ENCODE data around the gene DCST2.

The DCST2 gene

DNA sequence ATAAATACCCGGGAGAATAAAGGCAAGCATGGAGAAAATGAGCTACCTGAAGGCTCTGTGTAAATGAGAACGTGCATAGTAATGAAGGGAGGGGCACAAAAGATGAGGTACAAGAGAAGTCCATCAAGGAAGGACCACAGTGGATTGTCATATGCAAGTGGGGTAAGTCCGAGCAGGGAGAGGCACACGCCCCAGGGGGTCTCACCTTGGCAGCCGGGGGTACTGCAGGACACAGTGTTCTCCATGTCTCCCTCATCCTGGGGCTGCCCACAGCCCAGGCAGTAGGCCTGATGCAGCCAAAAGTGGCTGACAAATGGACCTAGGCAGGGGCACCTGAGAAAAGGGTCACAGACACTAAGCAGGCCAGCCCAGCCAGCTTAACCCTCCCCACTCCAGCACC lies 10.0 kb downstream of the DCST2 start:
- no peak for DNase-seq

DNA sequence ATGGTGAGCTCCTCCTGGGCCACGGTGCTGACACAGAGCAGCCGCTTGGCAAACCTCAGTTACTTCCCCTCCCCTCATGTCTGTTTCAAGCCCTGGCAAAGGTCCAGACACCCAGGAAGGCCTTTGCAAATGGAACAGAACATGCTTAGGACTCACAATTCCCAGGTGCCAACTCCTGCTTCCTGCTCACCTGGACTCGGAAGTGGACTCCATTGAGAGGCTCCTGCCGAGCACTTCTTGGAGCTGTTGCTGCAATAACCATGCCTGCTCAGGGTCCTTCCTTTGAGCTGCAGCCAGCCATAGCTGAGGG lies 10.7 kb downstream of the DCST2 start:
- peak; percentile 78 for DNase-seq

DNA sequence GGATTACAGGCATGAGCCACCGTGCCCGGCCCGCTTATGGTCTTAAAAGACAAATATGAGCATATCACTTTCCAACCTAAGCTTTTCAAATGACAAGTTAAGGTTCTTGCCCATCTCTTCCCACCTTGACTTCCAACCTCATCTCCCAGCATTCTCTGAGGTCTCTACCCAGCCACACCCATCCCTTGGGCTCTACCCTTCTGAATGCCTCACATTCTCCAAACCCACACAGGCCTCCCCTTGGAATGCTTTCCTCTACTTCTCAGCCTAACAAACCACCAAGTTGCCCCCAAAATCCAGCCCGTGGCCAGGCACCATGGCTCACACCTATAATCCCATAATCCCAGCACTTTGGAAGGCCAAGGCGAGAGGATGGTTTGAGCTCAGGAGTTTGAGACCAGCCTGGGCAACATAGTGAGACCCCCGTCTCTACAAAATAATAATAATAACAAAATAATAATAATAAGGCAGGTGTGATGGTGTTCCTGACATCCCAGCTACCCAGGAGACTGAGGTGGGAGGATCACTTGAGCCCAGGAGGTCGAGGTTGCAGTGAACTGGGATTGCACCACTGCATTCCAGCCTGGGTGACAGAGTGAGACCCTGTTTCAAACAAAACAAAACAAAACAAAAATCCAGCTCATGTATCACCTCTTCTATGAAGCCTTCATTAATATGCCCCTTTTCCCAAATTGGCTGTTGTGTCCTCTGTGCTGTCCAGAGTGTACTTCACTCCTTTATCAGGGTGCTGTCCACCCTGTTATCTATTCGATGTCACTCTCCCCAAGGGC lies 11.2 kb downstream of the DCST2 start:
- DNase-seq: no peak

DNA sequence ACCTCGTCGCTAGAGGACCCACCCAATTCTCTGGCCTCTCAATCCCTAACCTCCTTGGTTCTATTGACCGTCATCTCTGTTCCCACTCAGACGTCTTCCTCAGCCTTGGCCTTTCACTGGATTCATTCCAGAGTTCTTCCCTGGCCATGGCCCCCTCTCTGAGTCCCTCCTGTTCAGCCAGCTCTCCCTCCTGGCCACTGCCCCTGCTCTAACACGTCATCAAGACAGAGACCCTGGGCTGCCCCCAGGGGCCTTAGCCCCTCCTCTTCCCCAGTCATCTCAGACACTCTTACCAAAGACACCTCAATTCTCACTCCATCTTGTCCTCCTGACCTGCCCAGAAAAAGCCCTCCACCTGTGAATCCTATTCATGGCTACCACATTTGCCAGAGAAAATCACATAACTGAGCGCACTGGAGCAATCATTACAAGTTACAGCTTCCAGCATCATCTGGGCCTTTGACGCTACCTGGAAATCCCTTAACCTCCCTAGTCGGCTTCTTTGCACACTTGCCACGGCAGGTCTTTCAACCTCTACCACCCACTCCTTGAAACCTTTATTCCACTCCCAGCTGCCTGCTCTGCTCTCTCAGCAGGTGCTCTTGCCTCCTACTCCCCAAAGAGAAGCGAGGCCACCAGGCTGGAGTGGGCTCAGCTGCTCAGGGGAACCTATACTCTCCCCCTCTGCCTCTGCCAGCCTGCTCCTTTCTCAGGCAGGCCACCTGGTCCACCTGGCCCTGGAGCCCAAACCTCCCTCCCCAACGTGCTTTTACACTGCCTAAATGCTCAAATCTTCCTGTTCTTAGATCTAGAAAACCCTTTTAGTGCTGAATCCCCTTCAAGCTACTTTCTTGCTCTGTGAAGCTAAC lies 14.0 kb downstream of the DCST2 start:
- DNase-seq: no peak

DNA sequence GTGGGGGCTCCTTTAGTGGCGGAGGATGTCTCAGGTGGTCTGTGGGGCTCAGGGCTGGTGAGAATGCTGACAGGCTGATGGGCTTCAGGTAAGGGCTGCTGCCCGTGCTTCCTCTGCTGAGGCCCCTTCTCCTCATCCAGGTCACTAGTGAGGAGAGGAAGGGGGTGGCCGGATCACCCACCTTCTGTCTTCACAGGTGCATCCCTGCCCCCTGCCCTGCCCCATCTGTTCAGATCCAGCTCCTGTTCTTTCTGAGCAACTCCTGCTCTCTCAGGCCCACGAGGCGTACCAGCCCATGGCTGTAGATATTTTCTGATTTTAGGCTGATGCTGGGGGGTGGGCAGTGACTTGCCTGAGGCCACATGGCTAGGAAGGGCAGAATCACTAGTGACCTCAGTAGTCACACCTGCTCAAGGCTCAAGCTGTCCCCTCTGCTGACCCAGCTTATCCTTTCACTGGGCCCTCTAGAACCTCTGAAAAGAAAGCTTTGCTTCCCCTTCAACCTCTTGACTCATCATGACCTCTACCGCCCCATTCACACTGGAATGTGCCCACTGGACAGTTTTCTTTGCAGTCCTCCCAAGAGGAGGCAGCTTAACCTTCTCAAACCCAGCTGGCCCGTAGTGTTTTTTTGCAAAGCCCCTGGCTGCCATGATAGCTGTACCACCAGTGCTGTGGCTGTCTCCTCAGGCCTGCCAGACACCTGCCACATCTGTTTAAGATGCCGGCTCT lies 14.8 kb downstream of the DCST2 start:
- DNase-seq: no peak

DNA sequence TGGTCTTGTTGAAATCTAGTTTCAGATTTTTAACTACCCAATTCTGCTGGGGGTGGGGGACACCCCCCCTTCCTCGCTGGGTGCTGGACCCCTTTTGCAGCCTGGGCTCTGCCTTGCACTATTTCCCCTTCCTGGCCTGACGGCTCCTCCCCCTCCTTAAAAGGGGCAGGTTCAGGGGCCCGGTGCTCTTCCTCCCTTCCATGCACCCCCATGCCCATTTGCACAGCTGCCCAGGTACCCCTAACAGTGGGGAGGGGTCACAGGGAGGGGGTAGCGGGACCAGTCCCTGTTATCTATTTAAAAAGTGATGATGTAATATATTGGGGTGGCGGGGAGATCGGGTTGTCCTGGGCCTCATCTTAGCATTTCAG lies 15.7 kb downstream of the DCST2 start:
- no peak for DNase-seq

DNA sequence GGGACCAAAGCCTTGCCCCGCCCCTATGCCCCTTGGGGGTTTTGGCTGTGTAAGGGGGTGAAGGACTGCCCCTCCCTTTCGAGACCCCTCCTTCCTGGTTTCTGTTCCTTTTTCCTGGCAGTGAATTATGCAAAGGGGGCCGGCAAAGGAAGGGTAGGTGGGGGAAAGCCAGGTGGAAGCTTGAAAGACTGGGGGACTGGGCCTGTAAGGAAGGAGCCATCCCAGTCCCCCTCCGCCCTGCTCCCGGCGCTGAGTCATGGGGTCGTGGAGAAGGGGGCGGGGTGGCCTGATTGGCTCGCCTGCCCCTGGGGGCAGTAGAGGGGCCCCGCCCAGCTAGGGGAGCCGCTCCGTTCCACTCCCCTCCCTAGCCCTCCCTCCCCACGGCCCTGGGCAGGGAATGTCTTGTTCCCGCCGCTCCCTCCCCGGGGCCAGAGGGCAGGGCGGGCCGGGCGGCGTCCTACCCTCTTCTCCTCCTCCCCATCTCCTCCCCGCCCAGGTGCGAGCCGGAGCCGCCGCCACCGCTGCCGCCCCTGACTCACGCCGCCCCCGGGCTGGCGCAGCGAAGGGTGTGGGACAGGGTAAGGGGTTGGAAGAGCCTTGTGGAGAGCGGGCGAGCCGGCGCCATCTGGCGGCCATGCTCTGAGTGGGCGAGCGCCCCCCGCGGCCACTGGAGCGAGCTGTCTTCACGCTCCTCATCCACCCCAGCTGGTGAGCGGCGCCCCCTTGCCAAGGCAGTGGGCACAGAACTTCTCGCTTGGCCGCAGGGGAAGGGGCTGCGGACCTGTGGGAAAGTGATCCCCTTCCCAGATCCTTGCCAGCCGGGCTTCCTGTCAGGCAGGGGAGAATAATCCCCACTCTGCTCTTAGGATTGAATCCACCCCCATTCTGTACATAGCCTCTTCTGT lies 16.3 kb downstream of the DCST2 start:
- DNase-seq: peak; percentile 67

DNA sequence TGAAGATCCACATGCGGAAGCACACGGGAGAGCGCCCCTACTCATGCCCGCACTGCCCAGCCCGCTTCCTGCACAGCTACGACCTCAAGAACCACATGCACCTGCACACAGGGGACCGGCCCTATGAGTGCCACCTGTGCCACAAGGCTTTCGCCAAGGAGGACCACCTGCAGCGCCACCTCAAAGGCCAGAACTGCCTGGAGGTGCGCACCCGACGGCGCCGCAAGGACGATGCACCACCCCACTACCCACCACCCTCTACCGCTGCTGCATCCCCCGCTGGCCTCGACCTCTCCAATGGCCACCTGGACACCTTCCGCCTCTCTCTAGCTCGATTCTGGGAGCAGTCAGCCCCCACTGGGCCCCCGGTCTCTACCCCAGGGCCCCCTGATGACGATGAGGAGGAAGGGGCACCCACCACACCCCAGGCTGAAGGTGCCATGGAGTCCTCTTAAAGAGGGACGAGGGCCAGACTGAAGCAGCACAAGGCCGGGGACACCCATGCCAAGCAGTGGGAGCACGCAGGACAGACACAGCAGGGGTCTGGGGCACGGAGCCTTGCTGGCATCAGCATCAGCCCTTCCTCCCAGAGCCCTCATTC lies 17.2 kb downstream of the DCST2 start:
- DNase-seq: no peak

DNA sequence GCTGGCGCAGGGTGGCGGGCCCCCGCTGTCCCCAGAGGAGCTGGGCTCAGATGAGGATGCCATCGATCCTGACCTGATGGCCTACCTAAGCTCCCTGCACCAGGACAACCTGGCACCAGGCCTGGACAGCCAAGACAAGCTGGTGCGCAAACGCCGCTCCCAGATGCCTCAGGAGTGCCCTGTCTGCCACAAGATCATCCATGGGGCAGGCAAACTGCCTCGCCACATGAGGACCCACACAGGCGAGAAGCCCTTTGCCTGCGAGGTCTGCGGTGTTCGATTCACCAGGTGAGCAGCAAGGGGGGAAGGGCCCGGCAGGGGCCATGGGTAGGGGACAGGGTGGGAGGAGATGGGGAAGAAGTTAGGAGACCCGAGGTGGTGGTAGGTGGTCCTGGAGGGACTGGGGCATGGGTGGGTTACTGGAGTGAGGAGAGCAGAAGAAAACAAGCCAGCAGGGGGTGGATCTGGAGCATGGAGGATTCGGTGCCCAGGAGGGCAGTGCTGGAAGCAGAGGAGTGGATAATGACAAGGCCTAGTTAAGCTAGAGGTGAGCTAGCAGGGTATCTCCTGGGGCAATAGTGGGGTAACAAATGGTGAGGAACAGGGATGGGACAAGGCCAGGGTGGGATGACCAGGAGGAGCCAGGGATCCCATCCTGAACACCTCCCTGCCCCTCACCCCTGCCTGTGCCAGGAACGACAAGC lies 17.9 kb downstream of the DCST2 start:
- no peak for DNase-seq

DNA sequence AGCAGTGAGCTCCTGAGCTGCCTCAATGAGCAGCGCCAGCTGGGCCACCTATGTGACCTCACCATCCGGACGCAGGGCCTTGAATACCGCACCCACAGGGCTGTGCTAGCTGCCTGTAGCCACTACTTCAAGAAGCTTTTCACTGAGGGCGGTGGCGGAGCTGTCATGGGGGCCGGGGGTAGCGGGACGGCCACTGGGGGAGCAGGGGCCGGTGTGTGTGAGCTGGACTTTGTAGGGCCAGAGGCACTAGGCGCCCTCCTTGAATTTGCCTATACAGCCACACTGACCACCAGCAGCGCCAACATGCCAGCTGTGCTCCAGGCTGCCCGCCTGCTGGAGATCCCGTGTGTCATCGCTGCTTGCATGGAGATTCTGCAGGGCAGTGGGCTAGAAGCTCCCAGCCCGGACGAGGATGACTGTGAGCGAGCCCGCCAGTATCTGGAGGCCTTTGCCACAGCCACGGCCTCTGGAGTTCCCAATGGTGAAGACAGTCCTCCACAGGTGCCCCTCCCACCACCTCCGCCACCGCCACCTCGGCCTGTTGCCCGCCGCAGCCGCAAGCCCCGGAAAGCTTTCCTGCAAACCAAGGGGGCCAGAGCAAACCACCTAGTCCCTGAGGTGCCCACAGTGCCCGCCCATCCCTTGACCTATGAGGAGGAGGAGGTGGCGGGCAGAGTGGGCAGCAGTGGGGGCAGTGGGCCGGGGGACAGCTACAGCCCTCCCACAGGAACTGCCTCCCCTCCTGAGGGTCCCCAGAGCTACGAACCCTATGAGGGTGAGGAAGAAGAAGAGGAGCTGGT lies 18.7 kb downstream of the DCST2 start:
- no peak for DNase-seq

DNA sequence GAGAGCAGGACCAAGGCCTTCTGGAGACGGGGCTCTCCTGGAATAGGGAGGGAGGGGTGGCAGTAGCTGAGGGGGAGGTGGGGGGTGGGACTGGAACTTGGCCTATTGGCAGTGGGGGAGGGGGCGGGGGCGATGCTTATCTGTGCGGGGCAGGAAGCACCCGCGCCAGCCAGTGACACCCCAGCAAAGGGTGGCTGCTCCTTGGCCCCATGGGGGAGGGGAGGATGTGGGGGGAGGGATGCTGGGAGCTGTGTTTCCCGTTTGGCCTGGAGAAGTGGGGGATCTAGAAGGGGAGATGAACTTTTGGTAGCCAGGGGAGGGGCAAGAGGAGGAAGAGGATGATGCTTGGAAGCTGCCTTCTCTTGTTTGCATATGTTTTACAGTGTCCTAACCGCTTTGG lies 19.9 kb downstream of the DCST2 start:
- DNase-seq: no peak

DNA sequence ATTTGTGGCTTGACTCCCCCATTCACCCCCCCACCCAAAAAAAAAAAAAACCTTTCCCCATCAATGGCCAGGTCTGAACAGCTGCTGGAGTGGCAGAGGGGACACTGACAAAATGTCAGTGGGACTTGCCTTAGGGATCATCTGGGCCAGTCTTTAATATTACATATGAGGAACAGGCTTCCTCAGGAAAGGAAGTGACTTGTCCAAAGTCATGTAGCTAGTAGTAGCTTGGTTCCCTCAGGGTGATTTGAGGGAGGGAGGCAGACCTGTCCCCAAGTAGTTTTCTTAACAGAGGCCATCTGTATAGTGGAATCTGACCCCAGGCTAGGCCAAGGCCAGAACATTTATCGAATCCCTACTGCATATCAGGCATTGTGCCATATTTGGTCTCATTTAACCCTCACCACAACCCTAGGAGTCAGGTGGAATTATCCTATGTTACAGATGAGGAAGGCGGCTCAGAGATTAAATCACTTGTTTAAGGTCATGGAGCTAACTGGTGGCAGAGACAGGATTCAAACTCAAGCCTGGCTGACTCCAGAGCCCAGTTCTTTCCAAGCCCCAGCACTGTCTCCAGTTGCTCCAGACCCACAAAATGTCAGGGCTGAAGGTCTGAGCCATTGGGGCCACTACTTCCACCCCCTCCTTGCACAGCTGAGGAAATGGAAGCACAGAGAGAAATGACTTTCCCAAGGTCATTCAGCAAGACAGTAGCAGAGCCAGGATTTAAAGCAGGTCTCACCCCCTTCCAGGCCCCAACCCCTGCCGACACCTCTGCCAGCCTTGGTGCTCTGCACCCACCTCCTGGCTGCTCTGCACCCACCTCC lies 20.6 kb downstream of the DCST2 start:
- no peak for DNase-seq

DNA sequence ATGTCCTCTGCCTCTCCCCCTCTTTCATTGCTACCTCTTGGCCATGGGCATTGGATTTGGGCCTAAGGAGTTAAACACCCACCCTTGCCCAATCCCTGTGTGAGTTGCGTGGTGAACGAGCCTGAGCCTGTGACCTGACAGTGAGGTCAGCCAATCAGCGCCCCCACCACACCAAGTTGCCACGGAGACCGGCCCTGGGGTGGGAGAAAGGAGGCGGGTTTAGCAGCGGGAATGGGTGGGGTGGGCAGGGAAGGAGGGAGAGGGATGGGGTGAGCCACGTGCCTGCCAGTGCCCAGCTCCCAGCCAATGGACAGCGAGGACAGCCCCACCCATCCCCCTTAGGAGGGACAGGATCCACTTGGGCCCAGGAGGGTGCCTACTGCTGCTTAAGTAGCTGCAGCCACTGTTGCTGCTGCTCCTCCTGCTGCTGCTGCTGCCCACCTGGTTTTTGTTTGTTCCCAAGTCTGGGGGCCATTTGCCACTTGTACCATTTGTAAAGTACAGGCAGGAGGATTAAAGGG lies 21.5 kb downstream of the DCST2 start:
- DNase-seq: peak; percentile 92

DNA sequence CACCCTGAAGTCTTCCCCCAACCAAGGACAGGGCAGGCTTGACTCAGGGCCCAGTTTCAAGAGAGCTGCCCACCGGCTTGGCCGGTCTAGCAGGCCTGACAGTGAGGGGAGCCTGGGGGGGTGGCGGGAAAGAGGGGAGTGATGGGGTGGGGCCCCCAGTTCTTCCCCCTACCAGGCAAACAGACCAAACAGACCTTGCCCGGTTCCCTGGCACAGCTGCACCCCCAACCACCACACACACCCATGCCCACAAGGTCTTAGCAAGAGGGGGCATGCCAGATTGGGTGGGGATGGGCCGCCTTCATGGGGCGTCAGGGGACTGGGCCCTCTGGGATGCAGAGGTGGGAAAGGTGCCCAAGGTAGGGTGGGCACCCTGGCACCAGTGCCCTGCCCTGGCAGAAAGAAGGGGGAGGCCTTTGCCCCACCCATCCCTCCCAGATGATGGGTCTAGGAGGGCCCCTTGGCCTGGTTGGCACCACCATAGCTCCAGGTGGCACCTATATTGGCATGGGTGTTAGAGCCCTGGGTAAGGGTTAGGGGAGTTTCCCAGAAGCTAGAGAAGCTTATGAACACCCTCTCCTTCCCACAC lies 22.1 kb downstream of the DCST2 start:
- no peak for DNase-seq

DNA sequence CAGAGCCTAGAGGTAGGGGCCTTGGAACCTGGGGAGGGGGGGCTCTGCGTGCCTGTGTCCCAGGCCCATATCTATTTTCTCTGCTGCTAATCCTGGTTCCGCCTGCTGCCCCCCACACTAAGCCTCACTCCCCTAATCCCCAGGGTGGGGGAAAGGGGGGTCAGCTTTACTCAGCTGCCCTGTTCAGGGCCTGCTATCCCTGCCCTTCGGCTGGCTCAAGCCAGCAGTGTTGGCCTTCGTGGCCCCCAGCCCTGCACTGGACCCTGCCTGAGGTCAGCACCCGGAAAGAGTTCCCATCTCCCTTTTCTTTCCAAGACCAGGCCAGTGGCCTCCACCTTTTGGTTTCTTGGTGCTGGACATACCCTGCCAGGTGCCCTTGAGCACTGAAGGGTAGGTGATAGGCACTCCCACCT lies 22.6 kb downstream of the DCST2 start:
- no peak for DNase-seq

DNA sequence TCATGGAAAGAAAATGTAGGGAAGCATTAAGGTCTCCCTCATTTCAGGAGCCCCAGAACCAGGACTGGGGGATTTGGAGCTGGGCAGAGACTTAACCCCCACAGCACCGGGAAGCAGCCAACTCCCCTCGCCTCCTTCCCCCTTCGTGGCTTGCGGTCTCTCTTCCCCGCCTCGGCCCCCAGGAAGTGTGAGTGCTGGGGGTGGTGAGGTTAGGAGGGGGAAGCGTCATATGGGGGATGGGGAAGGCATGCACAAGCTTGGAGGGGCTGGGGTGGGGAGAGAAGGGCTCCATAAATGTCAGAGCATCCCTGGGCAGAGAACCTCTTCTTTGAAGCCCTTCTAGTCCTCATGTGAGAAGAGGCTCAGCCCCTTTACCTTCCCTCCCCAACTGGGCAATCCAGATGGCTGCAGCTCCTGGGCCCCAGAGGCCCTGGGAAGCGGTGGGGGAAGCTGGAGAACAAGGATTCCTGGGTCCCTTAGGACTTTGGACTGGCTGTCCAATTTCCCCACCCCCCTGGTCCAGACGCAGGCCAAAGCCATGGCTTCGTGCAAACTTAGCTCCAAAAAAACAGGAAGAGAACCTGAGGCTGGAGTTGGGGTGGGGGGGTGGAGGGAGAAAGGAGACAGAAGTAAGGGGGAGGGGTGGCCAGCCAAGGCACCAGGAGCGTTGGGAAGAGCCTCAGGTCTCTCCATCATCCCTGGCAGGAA lies 23.2 kb downstream of the DCST2 start:
- DNase-seq: no peak

DNA sequence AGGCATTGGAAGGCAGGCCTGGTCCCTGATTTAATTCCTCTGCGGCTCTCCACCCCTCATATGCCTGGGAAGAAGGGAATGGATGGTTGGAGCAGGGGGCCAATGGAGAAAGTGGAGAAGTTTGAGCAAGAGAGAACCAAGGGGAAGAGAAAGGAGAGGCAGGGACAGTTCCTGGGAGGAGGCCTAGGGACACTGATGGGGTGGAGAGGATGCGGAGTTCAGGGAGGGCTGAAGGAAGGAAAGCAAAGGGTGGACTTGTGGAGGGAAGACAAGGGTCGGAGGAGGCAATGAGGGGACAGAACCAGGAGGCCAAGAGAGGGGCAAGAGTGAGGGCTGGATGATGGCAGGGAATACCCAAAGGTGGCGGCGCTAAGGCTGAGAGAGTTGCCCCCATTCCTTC lies 23.8 kb downstream of the DCST2 start:
- no peak for DNase-seq

DNA sequence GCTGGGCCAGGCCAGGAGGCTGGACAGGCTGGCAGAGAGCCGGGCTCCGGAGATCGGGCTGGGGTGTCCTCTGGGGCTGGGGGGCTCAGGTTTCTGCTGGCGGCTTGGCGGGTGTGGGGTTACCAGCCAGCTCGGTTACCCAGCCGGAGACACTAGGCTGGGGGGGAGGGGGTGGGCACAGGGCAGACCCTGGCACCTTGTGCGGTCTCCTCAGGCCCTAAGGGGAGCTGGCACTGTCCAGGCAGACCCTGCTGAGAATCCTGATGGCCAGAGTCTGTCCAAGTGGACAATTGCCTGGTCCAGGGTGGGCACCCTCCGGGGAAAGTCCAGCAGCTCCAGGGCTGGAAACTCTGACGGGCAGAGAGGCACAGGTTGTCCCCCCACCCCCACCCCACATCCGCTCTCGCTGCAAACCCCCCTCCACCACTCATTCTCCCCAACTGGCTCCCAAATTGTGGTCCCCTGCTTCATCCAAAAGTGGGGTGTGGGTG lies 24.3 kb downstream of the DCST2 start:
- DNase-seq: no peak

Data from NCI-H510A treated with DMSO at 0.1 percent for 48 hours (cell line).